Measurements from ENCODE around the gene NKX2-1.

- TF ChIP-seq EZH2 (IDR thresholded peaks at IDR 0.05; ENCODE audit: insufficient read depth, poor library complexity, severe bottlenecking), result peak; percentile 98
- TF ChIP-seq EZH2phosphoT487 (IDR thresholded peaks at IDR 0.05; ENCODE audit: insufficient read depth, low read depth), result peak; percentile 33; the same call in 1 of the 2 replicates
Observed at GRCh38 chr14:36520601-36521525, 831 bp upstream of the NKX2-1 start.
